ENCODE measurements around the gene ASB6.

DNA sequence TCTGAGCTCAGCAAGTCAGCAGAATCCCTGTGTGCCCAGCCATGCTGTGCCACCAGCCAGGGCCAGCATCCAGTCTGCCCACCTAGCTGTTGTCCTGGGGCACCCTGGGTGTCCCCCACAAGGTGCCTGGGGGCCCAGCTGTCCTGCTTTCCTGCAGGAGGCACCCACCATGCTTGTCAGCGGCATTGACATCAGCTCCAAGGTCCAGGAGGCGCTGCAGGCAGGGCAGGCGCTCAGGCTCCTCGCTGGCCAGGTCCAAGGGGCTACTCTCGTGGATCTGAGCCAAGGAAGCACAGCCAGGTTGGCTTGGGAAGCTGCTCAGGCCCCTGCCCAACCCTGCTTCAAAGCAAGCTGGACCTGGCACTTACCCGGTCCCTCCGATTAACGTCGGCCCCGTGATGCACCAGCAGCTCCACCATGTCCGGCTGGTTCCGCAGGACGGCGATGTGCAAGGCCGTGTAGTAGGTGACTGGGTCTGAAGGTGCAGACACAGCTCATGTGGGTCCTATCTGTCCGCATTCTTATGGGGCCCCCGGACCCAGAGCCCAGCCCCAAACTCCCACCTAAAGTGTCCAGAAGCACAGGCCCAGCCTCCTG, 2.8 kb downstream of the ASB6 start:
- no peak for TF ChIP-seq FOSL1 (CRISPR knock-in tag; IDR thresholded peaks at IDR 0.05; ENCODE audit: borderline replicate concordance)
- TF ChIP-seq, protein P1, sequence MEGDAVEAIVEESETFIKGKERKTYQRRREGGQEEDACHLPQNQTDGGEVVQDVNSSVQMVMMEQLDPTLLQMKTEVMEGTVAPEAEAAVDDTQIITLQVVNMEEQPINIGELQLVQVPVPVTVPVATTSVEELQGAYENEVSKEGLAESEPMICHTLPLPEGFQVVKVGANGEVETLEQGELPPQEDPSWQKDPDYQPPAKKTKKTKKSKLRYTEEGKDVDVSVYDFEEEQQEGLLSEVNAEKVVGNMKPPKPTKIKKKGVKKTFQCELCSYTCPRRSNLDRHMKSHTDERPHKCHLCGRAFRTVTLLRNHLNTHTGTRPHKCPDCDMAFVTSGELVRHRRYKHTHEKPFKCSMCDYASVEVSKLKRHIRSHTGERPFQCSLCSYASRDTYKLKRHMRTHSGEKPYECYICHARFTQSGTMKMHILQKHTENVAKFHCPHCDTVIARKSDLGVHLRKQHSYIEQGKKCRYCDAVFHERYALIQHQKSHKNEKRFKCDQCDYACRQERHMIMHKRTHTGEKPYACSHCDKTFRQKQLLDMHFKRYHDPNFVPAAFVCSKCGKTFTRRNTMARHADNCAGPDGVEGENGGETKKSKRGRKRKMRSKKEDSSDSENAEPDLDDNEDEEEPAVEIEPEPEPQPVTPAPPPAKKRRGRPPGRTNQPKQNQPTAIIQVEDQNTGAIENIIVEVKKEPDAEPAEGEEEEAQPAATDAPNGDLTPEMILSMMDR (CRISPR knock-in tag; IDR thresholded peaks at IDR 0.05) = no peak
